Loucy (cell line): ENCODE results near the gene KLHL10.

Experiments
- CTCF ChIP-seq: fragments of 200-600 bp; sonication (generic); conservative IDR thresholded peaks from 2 replicates; pipeline ENCODE4 v1.5.1; 2014; ENCODE audit warnings: mild to moderate bottlenecking, antibody characterized with exemption, low read length
- EZH2phosphoT487 ChIP-seq: fragments of 200-600 bp; IDR thresholded peaks from 2 replicates; pipeline ENCODE4 v1.6.1; 2018; ENCODE audit warnings: antibody characterized with exemption, mild to moderate bottlenecking, moderate library complexity, borderline replicate concordance

- TF ChIP-seq CTCF (no peak), EZH2phosphoT487 (no peak)
These were observed 41.3 kb upstream of the KLHL10 start for GRCh38 chr17:41796121-41796895.
